Endothelial cell of umbilical vein (primary cell): ENCODE measurements around the gene DPEP3. TPM values are rescaled to one million over a fixed set of nuclear protein-coding genes. Genes with fewer than 3 reads are reported as not detected.

Experiments used
- BruUV-seq: library from RNA; stranded (reverse); fragments of 400-500 nt; replicated peaks from 2 replicates; lab custom pipeline; 2021; lab: Mats Ljungman, UMichigan
- CTCF ChIA-PET: fragments of 300-600, 350-600 bp; sonication (Branson Sonifier 250); formaldehyde crosslinking; loops from one replicate; lab custom pipeline; 2021; ENCODE audit warnings: antibody characterized with exemption, inconsistent platforms; lab: Charles Lee
- POLR2A ChIA-PET: fragments of 300-600, 350-600 bp; sonication (Branson Sonifier 250); formaldehyde crosslinking; loops from one replicate; lab custom pipeline; 2021; ENCODE audit warnings: antibody characterized with exemption, inconsistent platforms; lab: Charles Lee
- DNase-seq: peaks from one replicate; pipeline ENCODE4 v3.0.0-alpha.2; 2011; ENCODE audit warnings: low read depth, low spot score
- FAIRE-seq: peaks from 2 replicates; lab custom pipeline; 2011; peaks lifted over from hg19 to GRCh38; lab: Jason Lieb, UNC
- H2AFZ ChIP-seq: 2 replicates; pipeline ENCODE4 v1.6.0; 2012; ENCODE audit warnings: low read depth, low read length, control low read depth, inconsistent platforms
- H3K27ac ChIP-seq: 2 replicates; pipeline ENCODE4 v1.5.1; 2011; ENCODE audit warnings: low read depth, mild to moderate bottlenecking, control low read depth, low read length, moderate library complexity; ENCODE audit not compliant: insufficient read depth
- H3K27me3 ChIP-seq, 2 experiments: 2 replicates each; pipeline versions ENCODE4 v1.6.0 to v1.6.1; 2011; ENCODE audit warnings: low read length in 2 of 2, mixed read lengths in 1 of 2; ENCODE audit not compliant: control insufficient read depth in 2 of 2, insufficient read depth in 2 of 2
- H3K36me3 ChIP-seq, 2 experiments: 2 replicates in 1 of 2; 3 replicates in 1 of 2; pipeline ENCODE4 v1.5.1; 2011; ENCODE audit warnings: low read length in 2 of 2, mild to moderate bottlenecking in 1 of 2, moderate library complexity in 1 of 2; ENCODE audit not compliant: control insufficient read depth in 2 of 2, insufficient read depth in 2 of 2; ENCODE audit errors: extremely low read depth in 1 of 2
- H3K4me1 ChIP-seq: 3 replicates; pipeline ENCODE4 v1.5.1; 2011; ENCODE audit warnings: mild to moderate bottlenecking, low read length; ENCODE audit not compliant: control insufficient read depth, insufficient read depth; ENCODE audit errors: extremely low read depth
- H3K4me2 ChIP-seq: 2 replicates; pipeline ENCODE4 v1.6.1; 2011; ENCODE audit warnings: low read length, control low read depth, mixed read lengths; ENCODE audit not compliant: insufficient read depth
- H3K4me3 ChIP-seq, 3 experiments: fragments of 200-600 bp in 1 of 3; sonication (generic), shearing (Covaris generic) in 1 of 3; replicated peaks in 1 of 3; 2 replicates each; pipeline ENCODE4 v1.5.1; 2011 to 2016; ENCODE audit warnings: control low read depth in 3 of 3, low read length in 3 of 3, mild to moderate bottlenecking in 2 of 3, inconsistent platforms in 1 of 3, low read depth in 1 of 3, moderate library complexity in 1 of 3; ENCODE audit not compliant: insufficient read depth in 1 of 3
- H3K79me2 ChIP-seq: 2 replicates; pipeline ENCODE4 v1.6.0; 2012; ENCODE audit warnings: low read length, inconsistent platforms; ENCODE audit not compliant: control insufficient read depth, insufficient read depth
- H3K9ac ChIP-seq: replicated peaks from 2 replicates; pipeline ENCODE3; 2011; ENCODE audit warnings: low read length, control low read depth; ENCODE audit not compliant: insufficient read depth; ENCODE audit errors: extremely low read depth
- H3K9me1 ChIP-seq: replicated peaks from 3 replicates; pipeline ENCODE4 v1.6.0; 2011; ENCODE audit warnings: mild to moderate bottlenecking, low read length; ENCODE audit not compliant: control insufficient read depth, insufficient read depth; ENCODE audit errors: extremely low read depth
- H3K9me3 ChIP-seq: replicated peaks from 2 replicates; pipeline ENCODE4 v1.5.1; 2012; ENCODE audit warnings: low read length, inconsistent platforms; ENCODE audit not compliant: control insufficient read depth, insufficient read depth
- H4K20me1 ChIP-seq: replicated peaks from 2 replicates; pipeline ENCODE3; 2011; ENCODE audit warnings: mild to moderate bottlenecking, low read length; ENCODE audit not compliant: control insufficient read depth, insufficient read depth; ENCODE audit errors: extremely low read depth
- GATA2 ChIP-seq: IDR thresholded peaks from 2 replicates; pipeline ENCODE4 v1.7.0; 2011; ENCODE audit warnings: low read depth, mild to moderate bottlenecking, moderate library complexity, mixed read lengths, low read length; ENCODE audit not compliant: insufficient read length, insufficient read depth
- dilution Hi-C: fragments of 300-500 bp; cut with MboI; formaldehyde crosslinking; loops from one replicate; pipeline ENCODE4 v1.15.0; 2019; ENCODE audit warnings: low sequenced_read_pairs; ENCODE audit not compliant: extremely low pct_ligation_motif_present
- intact Hi-C: fragments of 100-400 bp; cut with micrococcal nuclease; formaldehyde crosslinking; loops from one replicate; pipeline ENCODE4 v1.10.0; 2022
- polyA plus RNA-seq, 4 experiments: library from polyadenylated mRNA; depleted of rRNA in 3 of 4; stranded (reverse) in 3 of 4; unstranded in 1 of 4; fragments of >200 nt; gene quantifications; 2 replicates each; pipeline versions ENCODE4 v1.2.1 to v1.2.3, GENCODE V29; 2011 to 2012; ENCODE audit warnings: missing spikeins in 1 of 4
- small RNA-seq: library from RNA; depleted of rRNA; stranded (forward); fragments of <200 nt; gene quantifications from one replicate; pipeline ENCODE3, GENCODE V24; 2012; ENCODE audit warnings: low replicate concordance, low read depth; ENCODE audit not compliant: insufficient read depth, insufficient read length
- total RNA-seq: library from RNA; stranded (reverse); gene quantifications from 2 replicates; pipeline ENCODE4 v1.2.3, GENCODE V29; 2021
- TF ChIP-seq, protein P1 (sequence below), 2 donors: IDR thresholded peaks; 1 replicate in 1 of 2; 2 replicates in 1 of 2; pipeline ENCODE4 v1.5.1; 2011; ENCODE audit warnings: low read length in 2 of 2, mild to moderate bottlenecking in 2 of 2, moderate library complexity in 2 of 2, control low read depth in 1 of 2, inconsistent platforms in 1 of 2, low read depth in 1 of 2; ENCODE audit not compliant: insufficient read depth in 1 of 2; ENCODE audit errors: extremely low read depth in 1 of 2

The DPEP3 gene
- total and polyA plus RNA-seq, 2 donors (not counting 3 experiments of a cell fraction or from before 2014, with no cell fraction given), result 0.06 TPM; not detected in 1

DNA sequence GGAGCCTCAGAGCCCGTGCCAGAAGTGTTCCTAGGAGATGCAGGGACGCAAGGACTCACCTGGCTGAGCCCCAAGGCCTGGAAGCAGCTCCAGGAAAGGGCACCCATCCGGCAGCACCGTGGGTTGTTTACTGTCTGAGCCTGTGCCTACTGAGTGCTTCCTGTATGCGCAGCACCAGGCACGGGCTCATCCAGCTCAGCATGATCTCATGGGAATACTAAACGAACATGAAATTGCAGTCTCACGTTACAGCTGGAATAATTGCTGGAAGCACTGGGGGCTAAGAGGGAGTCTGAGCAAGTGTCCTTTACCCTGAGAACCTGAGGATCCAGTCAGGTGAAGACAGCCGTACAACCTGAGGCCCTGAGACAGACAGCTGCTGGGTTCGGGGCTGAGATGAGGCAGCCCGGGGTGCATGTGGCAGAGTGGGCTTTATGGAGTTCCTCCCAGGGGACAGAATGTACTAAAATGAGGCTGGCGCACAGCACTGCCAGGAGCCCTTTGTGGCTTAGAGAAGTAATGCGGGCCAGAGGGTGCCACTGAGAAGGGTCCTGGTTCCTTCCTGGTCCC lies 54.0 kb downstream of the DPEP3 start:
- Histone ChIP-seq H3K4me3 (no peak overlapping the region), H3K27ac (peak overlapping the region; percentile 35), H3K9me1 (no peaks in the 10 kb centered on the region), H3K27me3 (no peaks in the 10 kb centered on the region), H3K36me3 (peaks cover 0 to 16% of the 10 kb centered on the region in 2 experiments), H3K4me1 (peaks cover 10% of the 10 kb centered on the region), H3K79me2 (no peaks in the 10 kb centered on the region), H3K9me3 (no peaks in the 10 kb centered on the region), H3K9ac (peak overlapping the region; percentile 35), H4K20me1 (no peaks in the 10 kb centered on the region), H2AFZ (no peak overlapping the region), H3K4me2 (no peak overlapping the region)
- ChIA-PET CTCF (interaction anchor here (0.6 to 6.1 kb wide), 17 partner anchors 9 to 405 kb away, joined by 3 to 106 read pairs (median 5); partner anchors contain the start of gene NRN1L), POLR2A (no interaction called here)
- dilution Hi-C loops, result no loop called here
- no peak for TF ChIP-seq GATA2
- TF ChIP-seq, protein P1, sequence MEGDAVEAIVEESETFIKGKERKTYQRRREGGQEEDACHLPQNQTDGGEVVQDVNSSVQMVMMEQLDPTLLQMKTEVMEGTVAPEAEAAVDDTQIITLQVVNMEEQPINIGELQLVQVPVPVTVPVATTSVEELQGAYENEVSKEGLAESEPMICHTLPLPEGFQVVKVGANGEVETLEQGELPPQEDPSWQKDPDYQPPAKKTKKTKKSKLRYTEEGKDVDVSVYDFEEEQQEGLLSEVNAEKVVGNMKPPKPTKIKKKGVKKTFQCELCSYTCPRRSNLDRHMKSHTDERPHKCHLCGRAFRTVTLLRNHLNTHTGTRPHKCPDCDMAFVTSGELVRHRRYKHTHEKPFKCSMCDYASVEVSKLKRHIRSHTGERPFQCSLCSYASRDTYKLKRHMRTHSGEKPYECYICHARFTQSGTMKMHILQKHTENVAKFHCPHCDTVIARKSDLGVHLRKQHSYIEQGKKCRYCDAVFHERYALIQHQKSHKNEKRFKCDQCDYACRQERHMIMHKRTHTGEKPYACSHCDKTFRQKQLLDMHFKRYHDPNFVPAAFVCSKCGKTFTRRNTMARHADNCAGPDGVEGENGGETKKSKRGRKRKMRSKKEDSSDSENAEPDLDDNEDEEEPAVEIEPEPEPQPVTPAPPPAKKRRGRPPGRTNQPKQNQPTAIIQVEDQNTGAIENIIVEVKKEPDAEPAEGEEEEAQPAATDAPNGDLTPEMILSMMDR (IDR thresholded peaks at IDR 0.05; ENCODE audit: extremely low read depth in 1 of 2, insufficient read depth in 1 of 2, low read depth in 1 of 2, low read length in 2 of 2), result peak; percentile 13 to 17
- intact Hi-C loops, result loop anchor here (10.0 kb wide), 1 partner anchor 401 kb away; the partner anchor contains the start of gene RIPOR1
- no TSS peak for BruUV-seq
- DNase-seq, result peak; percentile 79
- peak; percentile 75 for FAIRE-seq

Small RNA genes within 50 kb of the gene (small RNA-seq; reads per million reads assigned to genes)
- not detected for gene RNU6-359P

Other genes with a start within 250 kb of the DPEP3 start
- 20.6 and 25.6 TPM in 2 replicates for gene RANBP10, start 173.9 kb downstream of the DPEP3 start, total RNA-seq
- 28.3 and 28.8 TPM in 2 replicates for gene RANBP10, start 173.9 kb downstream of the DPEP3 start, polyA plus RNA-seq
- gene TSNAXIP1, start 173.6 kb downstream of the DPEP3 start, total RNA-seq, result 0.95 and 1.0 TPM in 2 replicates
- 1.0 and 1.2 TPM in 2 replicates for gene TSNAXIP1, start 173.6 kb downstream of the DPEP3 start, polyA plus RNA-seq
- gene THAP11, start 138.2 kb downstream of the DPEP3 start, total RNA-seq, result 22.6 and 24.0 TPM in 2 replicates
- gene THAP11, start 138.2 kb downstream of the DPEP3 start, polyA plus RNA-seq, result 25.9 and 27.5 TPM in 2 replicates
- gene NUTF2, start 133.6 kb downstream of the DPEP3 start, total RNA-seq, result 199 and 208 TPM in 2 replicates
- 273 and 425 TPM in 2 replicates for gene NUTF2, start 133.6 kb downstream of the DPEP3 start, polyA plus RNA-seq
- 57.5 and 60.3 TPM in 2 replicates for gene CENPT, start 132.8 kb downstream of the DPEP3 start, total RNA-seq
- 61.3 and 70.3 TPM in 2 replicates for gene CENPT, start 132.8 kb downstream of the DPEP3 start, polyA plus RNA-seq
- 68.0 and 81.2 TPM in 2 replicates for gene EDC4, start 107.4 kb downstream of the DPEP3 start, total RNA-seq
- 57.5 and 71.6 TPM in 2 replicates for gene EDC4, start 107.4 kb downstream of the DPEP3 start, polyA plus RNA-seq
- gene NRN1L, start 95.6 kb downstream of the DPEP3 start, total RNA-seq, result not detected in 2 replicates
- 0.37 and 1.0 TPM in 2 replicates for gene NRN1L, start 95.6 kb downstream of the DPEP3 start, polyA plus RNA-seq
- 25.9 and 27.0 TPM in 2 replicates for gene PSKH1, start 87.2 kb downstream of the DPEP3 start, total RNA-seq
- 42.6 and 48.8 TPM in 2 replicates for gene PSKH1, start 87.2 kb downstream of the DPEP3 start, polyA plus RNA-seq
- 1.0 and 1.8 TPM in 2 replicates for gene CTRL, start 48.6 kb downstream of the DPEP3 start, total RNA-seq
- gene CTRL, start 48.6 kb downstream of the DPEP3 start, polyA plus RNA-seq, result 1.1 TPM in 2 replicates
- gene PSMB10, start 43.6 kb downstream of the DPEP3 start, total RNA-seq, result 32.7 and 40.8 TPM in 2 replicates
- 54.7 and 80.3 TPM in 2 replicates for gene PSMB10, start 43.6 kb downstream of the DPEP3 start, polyA plus RNA-seq
- gene LCAT, start 36.4 kb downstream of the DPEP3 start, total RNA-seq, result 44.9 and 46.1 TPM in 2 replicates
- 22.6 and 32.5 TPM in 2 replicates for gene LCAT, start 36.4 kb downstream of the DPEP3 start, polyA plus RNA-seq
- 99.0 and 114 TPM in 2 replicates for gene SLC12A4, start 11.9 kb downstream of the DPEP3 start, total RNA-seq
- 110 and 124 TPM in 2 replicates for gene SLC12A4, start 11.9 kb downstream of the DPEP3 start, polyA plus RNA-seq
- gene DPEP2, start 19.0 kb upstream of the DPEP3 start, total RNA-seq, result 0.18 and 0.27 TPM in 2 replicates
- gene DPEP2, start 19.0 kb upstream of the DPEP3 start, polyA plus RNA-seq, result 1.7 and 1.8 TPM in 2 replicates
- gene DPEP2NB, start 35.4 kb upstream of the DPEP3 start, total RNA-seq, result not detected in 2 replicates
- not detected in 2 replicates for gene DPEP2NB, start 35.4 kb upstream of the DPEP3 start, polyA plus RNA-seq
- 7.9 and 8.4 TPM in 2 replicates for gene DDX28, start 42.7 kb upstream of the DPEP3 start, total RNA-seq
- gene DDX28, start 42.7 kb upstream of the DPEP3 start, polyA plus RNA-seq, result 12.5 and 14.9 TPM in 2 replicates
- gene DUS2, start 42.8 kb upstream of the DPEP3 start, total RNA-seq, result 20.3 and 21.7 TPM in 2 replicates
- gene DUS2, start 42.8 kb upstream of the DPEP3 start, polyA plus RNA-seq, result 14.7 and 16.4 TPM in 2 replicates
- gene NFATC3, start 104.9 kb upstream of the DPEP3 start, total RNA-seq, result 30.5 and 33.1 TPM in 2 replicates
- 15.6 and 15.8 TPM in 2 replicates for gene NFATC3, start 104.9 kb upstream of the DPEP3 start, polyA plus RNA-seq